Left ventricle myocardium superior (tissue), 1 donor: ENCODE measurements around the gene EXOC4. TPM values are rescaled to one million over a fixed set of nuclear protein-coding genes. Genes with fewer than 3 reads are reported as not detected.

Experiments
- ATAC-seq: fragments of 200-7000 bp; cut with Tn5 transposase; one replicate; pipeline ENCODE4 v1.9.1; 2020; ENCODE audit warnings: mild to moderate bottlenecking, moderate library complexity
- DNase-seq: peaks from one replicate; pipeline ENCODE4 v3.0.0-alpha.2; 2020
- intact Hi-C: fragments of 100-400 bp; cut with micrococcal nuclease; formaldehyde crosslinking; loops from one replicate; pipeline ENCODE4 v1.11.0; 2022
- microRNA-seq: library from miRNA; unstranded; fragments of <30 nt; microRNA quantifications from one replicate; pipeline ENCODE4 v1.2.0, GENCODE V29; 2020; ENCODE audit warnings: borderline number of aligned reads
- total RNA-seq: library from RNA; stranded (reverse); fragmentation: NEBNext Ultra II Directional; extraction: Animal tissue kit (Norgen Biotek cat#: 25700); gene quantifications from one replicate; pipeline ENCODE4 v1.2.1, GENCODE V29; 2021
- donor health status: DM: no; HTN: yes; CAD: no; lungs with severe emphysema.

Gene EXOC4
- total RNA-seq, 1 donor from 2014 or later: 38.4 TPM

DNA sequence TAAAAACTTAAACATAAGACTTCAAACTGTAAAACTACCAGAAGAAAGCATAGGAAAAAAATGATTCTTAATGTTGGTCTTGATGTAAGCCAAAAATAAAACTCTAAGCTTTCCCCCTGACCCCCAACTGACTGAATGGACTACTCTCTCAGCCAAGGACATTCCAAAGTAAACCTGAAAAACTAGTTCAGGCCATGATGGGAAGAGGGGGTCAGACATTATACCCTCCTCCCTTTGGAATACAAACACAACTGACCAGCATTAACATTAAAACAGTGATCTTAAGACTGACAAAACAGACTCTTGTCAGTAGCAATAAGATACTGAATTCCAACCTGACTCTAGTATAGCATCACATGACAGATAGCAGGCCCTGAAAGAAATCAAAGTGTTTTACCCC, 860.8 kb downstream of the EXOC4 start:
- ATAC-seq (no peak), DNase-seq (no peak)
- intact Hi-C loops: no loop called here

DNA sequence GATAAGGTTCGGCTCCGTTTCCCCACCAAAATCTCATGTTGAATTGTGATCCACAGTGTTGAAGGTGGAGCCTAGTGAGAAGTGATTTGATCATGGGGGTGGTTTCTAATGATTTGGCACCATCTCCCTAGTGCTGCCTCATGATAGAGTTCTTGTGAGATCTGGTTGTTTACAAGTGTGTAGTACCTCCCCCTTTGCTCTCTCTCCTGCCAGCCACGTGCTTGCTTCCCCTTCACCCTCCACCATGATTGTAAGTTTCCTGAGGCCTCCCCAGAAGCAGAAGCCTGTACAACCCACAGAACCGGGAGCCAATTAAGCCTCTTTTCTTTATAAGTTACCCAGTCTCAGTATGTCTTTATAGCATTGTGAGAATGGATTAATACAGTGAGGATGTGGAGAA, 862.1 kb downstream of the EXOC4 start:
- no peak for DNase-seq
- intact Hi-C loops: no loop called here
- no peak for ATAC-seq

Small RNA genes within 50 kb of the gene (microRNA-seq; reads per million reads assigned to microRNA genes)
- gene MIR6133: not detected

Other genes starting within 250 kb of the EXOC4 start
- gene CHCHD3, start 171.0 kb upstream of the EXOC4 start, total RNA-seq: 204 TPM